OCI-LY7 (cell line): Measurements from ENCODE around the gene MED15.

Experiments used
- EZH2phosphoT487 ChIP-seq: fragments of 200-600 bp; sonication (generic); IDR thresholded peaks from 2 replicates; pipeline ENCODE4 v1.6.1; 2018; ENCODE audit warnings: low read depth, borderline replicate concordance, mild to moderate bottlenecking, mixed run types, antibody characterized with exemption, low read length, moderate library complexity, mixed read lengths
- TF ChIP-seq, protein P1 (sequence below): fragments of 200-600 bp; sonication (generic); conservative IDR thresholded peaks from 2 replicates; pipeline ENCODE4 v1.5.1; 2014; ENCODE audit warnings: mild to moderate bottlenecking, antibody characterized with exemption, low read length, moderate library complexity, mixed read lengths

DNA sequence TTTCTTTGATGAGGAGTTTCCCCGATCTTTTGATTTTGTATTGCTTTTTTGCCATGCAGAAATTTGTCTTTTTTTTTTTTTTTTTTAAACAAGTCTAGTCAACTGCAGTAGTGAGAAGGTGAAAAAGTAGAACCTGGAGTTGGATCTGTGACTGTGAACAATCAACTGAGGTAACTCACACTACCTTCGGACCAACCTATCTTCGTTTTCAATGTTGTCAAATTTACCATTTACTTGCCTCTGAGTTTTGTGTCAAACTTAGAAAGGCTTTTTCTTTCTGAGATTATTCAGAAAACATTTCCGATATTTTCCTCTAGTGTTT is 32.3 kb upstream of the MED15 start:
- TF ChIP-seq, protein P1, sequence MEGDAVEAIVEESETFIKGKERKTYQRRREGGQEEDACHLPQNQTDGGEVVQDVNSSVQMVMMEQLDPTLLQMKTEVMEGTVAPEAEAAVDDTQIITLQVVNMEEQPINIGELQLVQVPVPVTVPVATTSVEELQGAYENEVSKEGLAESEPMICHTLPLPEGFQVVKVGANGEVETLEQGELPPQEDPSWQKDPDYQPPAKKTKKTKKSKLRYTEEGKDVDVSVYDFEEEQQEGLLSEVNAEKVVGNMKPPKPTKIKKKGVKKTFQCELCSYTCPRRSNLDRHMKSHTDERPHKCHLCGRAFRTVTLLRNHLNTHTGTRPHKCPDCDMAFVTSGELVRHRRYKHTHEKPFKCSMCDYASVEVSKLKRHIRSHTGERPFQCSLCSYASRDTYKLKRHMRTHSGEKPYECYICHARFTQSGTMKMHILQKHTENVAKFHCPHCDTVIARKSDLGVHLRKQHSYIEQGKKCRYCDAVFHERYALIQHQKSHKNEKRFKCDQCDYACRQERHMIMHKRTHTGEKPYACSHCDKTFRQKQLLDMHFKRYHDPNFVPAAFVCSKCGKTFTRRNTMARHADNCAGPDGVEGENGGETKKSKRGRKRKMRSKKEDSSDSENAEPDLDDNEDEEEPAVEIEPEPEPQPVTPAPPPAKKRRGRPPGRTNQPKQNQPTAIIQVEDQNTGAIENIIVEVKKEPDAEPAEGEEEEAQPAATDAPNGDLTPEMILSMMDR: no peak
- no peak for TF ChIP-seq EZH2phosphoT487
